ENCODE measurements around the gene GNB1L. TPM values are rescaled to one million over a fixed set of nuclear protein-coding genes. Genes with fewer than 3 reads are reported as not detected.

GNB1L gene
- total and polyA plus RNA-seq, 2 of the 13 experiments (the other 11 are each of a cell fraction or from before 2014, with no cell fraction given), result 2.5 to 7.4 TPM

GRCh38 chr22:19756288-19757128 is 98.2 kb downstream of the GNB1L start (continued):
- peak; percentile 48; the same call in 1 of the 2 replicates for TF ChIP-seq ZFX (CRISPR knock-in tag; IDR thresholded peaks at IDR 0.05; ENCODE audit: low read depth)
- TF ChIP-seq MTF2 (CRISPR knock-in tag; IDR thresholded peaks at IDR 0.05; ENCODE audit: borderline replicate concordance), result peak; percentile 96; the same call in 1 of the 2 replicates
- peak; percentile 80 for TF ChIP-seq ZNF800 (CRISPR knock-in tag; IDR thresholded peaks at IDR 0.05)
- no peak for TF ChIP-seq PHF5A (CRISPR knock-in tag; IDR thresholded peaks at IDR 0.05; ENCODE audit: low read depth, unreplicated experiment)
- TF ChIP-seq RAD51 (IDR thresholded peaks at IDR 0.05; ENCODE audit: borderline replicate concordance), result no peak
- peak; percentile 67; the same call in 1 of the 2 replicates for TF ChIP-seq UBTF (CRISPR knock-in tag; IDR thresholded peaks at IDR 0.05)
- TF ChIP-seq ZNF589 (CRISPR knock-in tag; conservative IDR thresholded peaks at IDR 0.05), result 0 out of 2 replicates have a peak, but pooled peaks have one; percentile 28
- no peak for TF ChIP-seq ZNF879 (CRISPR knock-in tag; IDR thresholded peaks at IDR 0.05)
- no peak for TF ChIP-seq FOSL1 (CRISPR knock-in tag; IDR thresholded peaks at IDR 0.05; ENCODE audit: borderline replicate concordance)
- no peak for TF ChIP-seq ZBTB4 (CRISPR knock-in tag; IDR thresholded peaks at IDR 0.05; ENCODE audit: borderline replicate concordance)
- 0 out of 2 replicates have a peak, but pooled peaks have one; percentile 16 for TF ChIP-seq GATAD2A (CRISPR knock-in tag; IDR thresholded peaks at IDR 0.05)
- TF ChIP-seq DBP (CRISPR knock-in tag; IDR thresholded peaks at IDR 0.05; ENCODE audit: not compliant biosample characterization), result no peak
- TF ChIP-seq RAD21 (CRISPR knock-in tag; IDR thresholded peaks at IDR 0.05), result peak; percentile 66; the same call in 1 of the 2 replicates
- TF ChIP-seq PATZ1 (CRISPR knock-in tag; IDR thresholded peaks at IDR 0.05), result 0 out of 2 replicates have a peak, but pooled peaks have one; percentile 31
- peak; percentile 57; the same call in 1 of the 2 replicates for TF ChIP-seq KDM2A (CRISPR knock-in tag; IDR thresholded peaks at IDR 0.05; ENCODE audit: borderline replicate concordance, low read depth)
- peak; percentile 53; the same call in 1 of the 2 replicates for TF ChIP-seq ZNF740 (CRISPR knock-in tag; IDR thresholded peaks at IDR 0.05)
- TF ChIP-seq JARID2 (CRISPR knock-in tag; IDR thresholded peaks at IDR 0.05; ENCODE audit: insufficient replicate concordance), result no peak

Measured in HepG2 (cell line).